Neutrophil (primary cell): ENCODE results near the gene FAS.

Experiments used
- H3K27ac ChIP-seq: fragments of 200-600 bp; sonication (generic); 2 replicates; pipeline ENCODE4 v1.5.1; 2016; ENCODE audit warnings: mild to moderate bottlenecking, moderate library complexity
- H3K27me3 ChIP-seq: fragments of 200-600 bp; sonication (generic); 2 replicates; pipeline ENCODE4 v1.6.0; 2016; ENCODE audit warnings: mild to moderate bottlenecking
- H3K36me3 ChIP-seq: fragments of 200-600 bp; sonication (generic); 2 replicates; pipeline ENCODE4 v1.5.1; 2017
- H3K4me1 ChIP-seq, 2 experiments: fragments of 200-600 bp in 1 of 2; sonication (generic) in 1 of 2; 1 replicate in 1 of 2; 2 replicates in 1 of 2; pipeline versions ENCODE4 v1.5.1 to v1.6.1; 2013 to 2016; ENCODE audit warnings: low read depth in 1 of 2, low read length in 1 of 2, mild to moderate bottlenecking in 1 of 2, moderate library complexity in 1 of 2; ENCODE audit not compliant: control insufficient read depth in 1 of 2, insufficient read depth in 1 of 2
- H3K4me3 ChIP-seq, 2 experiments: fragments of 200-600 bp in 1 of 2; sonication (generic) in 1 of 2; 1 replicate in 1 of 2; 2 replicates in 1 of 2; pipeline ENCODE4 v1.5.1; 2013 to 2016; ENCODE audit warnings: low read depth in 1 of 2, low read length in 1 of 2, mild to moderate bottlenecking in 1 of 2, moderate library complexity in 1 of 2
- H3K9me3 ChIP-seq: fragments of 200-600 bp; sonication (generic); 2 replicates; pipeline ENCODE4 v1.5.1; 2016
- CTCF ChIP-seq: fragments of 200-600 bp; sonication (generic); IDR thresholded peaks from 2 replicates; pipeline ENCODE4 v1.5.1; 2016; ENCODE audit warnings: antibody characterized with exemption

The FAS gene

GRCh38 chr10:89029181-89029580, 38.6 kb downstream of the FAS start:
- no peak for TF ChIP-seq CTCF
- Histone ChIP-seq H3K9me3 (no peaks in the 10 kb centered on the region), H3K27me3 (no peaks in the 10 kb centered on the region), H3K4me3 (no peak overlapping the region), H3K36me3 (peaks cover 42% of the 10 kb centered on the region), H3K27ac (no peak overlapping the region), H3K4me1 (peaks cover 34 to 36% of the 10 kb centered on the region in 2 experiments)

GRCh38 chr10:89029785-89030437, 39.3 kb downstream of the FAS start:
- Histone ChIP-seq H3K36me3 (peaks cover 35% of the 10 kb centered on the region), H3K27me3 (no peaks in the 10 kb centered on the region), H3K27ac (no peak overlapping the region), H3K9me3 (no peaks in the 10 kb centered on the region), H3K4me1 (peaks cover 34 to 36% of the 10 kb centered on the region in 2 experiments), H3K4me3 (no peak overlapping the region)
- TF ChIP-seq CTCF: peak; percentile 87

GRCh38 chr10:89030791-89031190, 40.2 kb downstream of the FAS start:
- peak overlapping the region; percentile 57 for H3K27ac ChIP-seq
- H3K27me3 ChIP-seq: no peaks in the 10 kb centered on the region
- H3K36me3 ChIP-seq: peaks cover 26% of the 10 kb centered on the region
- H3K4me1 ChIP-seq: peaks cover 34 to 36% of the 10 kb centered on the region in 2 experiments
- TF ChIP-seq CTCF: no peak
- no peaks in the 10 kb centered on the region for H3K9me3 ChIP-seq
- H3K4me3 ChIP-seq: peak overlapping the region in 1 of 2 experiments; percentile 36

GRCh38 chr10:89032141-89032891, 41.7 kb downstream of the FAS start:
- H3K4me3 ChIP-seq: peak overlapping the region in 1 of 2 experiments; percentile 22
- peaks cover 14% of the 10 kb centered on the region for H3K36me3 ChIP-seq
- H3K27me3 ChIP-seq: no peaks in the 10 kb centered on the region
- H3K4me1 ChIP-seq: peaks cover 34 to 40% of the 10 kb centered on the region in 2 experiments
- TF ChIP-seq CTCF: no peak
- no peaks in the 10 kb centered on the region for H3K9me3 ChIP-seq
- H3K27ac ChIP-seq: peak overlapping the region; percentile 55

- H3K27ac ChIP-seq: no peak overlapping the region
- no peak overlapping the region for H3K4me3 ChIP-seq
- H3K27me3 ChIP-seq: no peaks in the 10 kb centered on the region
- TF ChIP-seq CTCF: no peak
- H3K36me3 ChIP-seq: peaks cover 7% of the 10 kb centered on the region
- H3K9me3 ChIP-seq: no peaks in the 10 kb centered on the region
- H3K4me1 ChIP-seq: peaks cover 24 to 32% of the 10 kb centered on the region in 2 experiments
Observed at GRCh38 chr10:89035461-89035860, 44.9 kb downstream of the FAS start.
